Esophagus (tissue), 2 donors: ENCODE data around the gene LHFPL3. TPM values are rescaled to one million over a fixed set of nuclear protein-coding genes. Genes with fewer than 3 reads are reported as not detected.
A peak's percentile ranks its signal among the peaks of the same experiment; 100 is the strongest.
"Not testable (repeated sequence)": the region's sequence is repeated elsewhere in the genome, so short reads cannot be mapped to it uniquely, and the experiment has no call there.

Source experiments
- H3K27ac ChIP-seq, 2 donors: one replicate each; pipeline ENCODE4 v1.5.1; 2013; ENCODE audit warnings: low read depth in 2 of 2, mild to moderate bottlenecking in 2 of 2, inconsistent platforms in 1 of 2, low read length in 1 of 2, moderate library complexity in 1 of 2
- H3K27me3 ChIP-seq, 2 donors: one replicate each; pipeline ENCODE4 v1.6.1; 2013; ENCODE audit warnings: low read length in 2 of 2, control low read depth in 1 of 2, mild to moderate bottlenecking in 1 of 2; ENCODE audit not compliant: insufficient read depth in 2 of 2, control insufficient read depth in 1 of 2
- H3K36me3 ChIP-seq, 2 donors: one replicate each; pipeline ENCODE4 v1.6.1; 2013; ENCODE audit warnings: low read length in 1 of 2; ENCODE audit not compliant: control insufficient read depth in 2 of 2, insufficient read depth in 2 of 2
- H3K4me1 ChIP-seq, 2 donors: one replicate each; pipeline ENCODE4 v1.6.1; 2013; ENCODE audit warnings: low read length in 1 of 2; ENCODE audit not compliant: control insufficient read depth in 2 of 2, insufficient read depth in 2 of 2
- H3K4me3 ChIP-seq, 2 donors: one replicate each; pipeline ENCODE4 v1.5.1; 2013; ENCODE audit warnings: low read length in 2 of 2, mild to moderate bottlenecking in 2 of 2, low read depth in 1 of 2, moderate library complexity in 1 of 2
- H3K9me3 ChIP-seq, 2 donors: one replicate each; pipeline ENCODE4 v1.6.1; 2013; ENCODE audit warnings: mild to moderate bottlenecking in 2 of 2, low read depth in 1 of 2, low read length in 1 of 2, moderate library complexity in 1 of 2; ENCODE audit not compliant: control insufficient read depth in 2 of 2, insufficient read depth in 1 of 2
- WGBS, 2 donors: extraction: QIAGEN DNeasy Blood & Tissue Kit; methylation state at CpG; one replicate each; pipeline ENCODE4 v1.1.7; 2013; 5-methylcytosine and 5-hydroxymethylcytosine counted together
- polyA plus RNA-seq, 2 donors: library from polyadenylated mRNA; stranded (reverse); fragments of 200-250 nt; gene quantifications; one replicate each; pipeline ENCODE4 v1.2.3, GENCODE V29; 2013
- donor health status: healthy with polysubstance abuse.
- donor health status: Bipolar disorder and iron deficiency.

The LHFPL3 gene
- not detected for polyA plus RNA-seq

DNA sequence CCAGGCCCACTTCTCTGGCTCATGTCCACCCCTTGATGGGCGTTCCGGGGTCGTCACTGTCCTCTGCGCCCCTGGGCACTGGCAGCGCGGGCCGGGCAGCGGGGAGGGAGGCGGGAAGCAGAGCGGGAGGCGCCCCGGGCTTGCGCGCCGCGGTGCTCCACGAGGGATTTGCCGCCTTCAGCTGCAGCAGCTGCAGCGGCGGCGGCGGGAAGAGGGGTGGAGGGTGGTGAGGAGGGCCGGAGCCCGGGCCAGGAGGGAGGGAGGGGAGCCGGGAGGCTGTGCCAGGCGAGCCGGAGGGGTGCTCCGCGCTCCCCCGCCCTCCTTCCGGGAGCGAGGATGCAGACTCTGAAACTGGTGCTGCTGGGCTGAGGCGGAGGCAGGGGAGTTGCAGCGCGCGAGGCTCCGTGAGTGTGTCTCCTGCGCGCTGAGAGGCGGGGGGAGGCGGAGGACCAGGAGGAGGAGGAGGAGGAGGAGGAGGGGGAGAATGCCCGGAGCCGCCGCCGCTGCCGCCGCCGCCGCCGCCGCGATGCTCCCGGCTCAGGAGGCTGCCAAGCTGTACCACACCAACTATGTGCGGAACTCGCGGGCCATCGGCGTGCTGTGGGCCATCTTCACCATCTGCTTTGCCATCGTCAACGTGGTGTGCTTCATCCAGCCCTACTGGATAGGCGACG is at the start of gene LHFPL3:
LHFPL3 (plus strand) TSS at position 308 of the 674 bp plus-strand sequence.
- no peak within 1 kb of the TSS for H3K27ac ChIP-seq
- H3K4me1 ChIP-seq, result peaks cover 3 to 4% of the 10 kb centered on the region in 2 donors
- H3K9me3 ChIP-seq, result peaks cover 0 to 4% of the 10 kb centered on the region in 2 donors
- 2% methylated on average over 43 to 62 of the region's 62 CpGs for WGBS, 2 donors
- H3K4me3 ChIP-seq, result peak within 1 kb of the TSS in 1 of 2 donors; percentile 9
- H3K27me3 ChIP-seq, result peaks cover 5 to 16% of the 10 kb centered on the region in 2 donors
- H3K36me3 ChIP-seq, result no peaks in the 10 kb centered on the region

DNA sequence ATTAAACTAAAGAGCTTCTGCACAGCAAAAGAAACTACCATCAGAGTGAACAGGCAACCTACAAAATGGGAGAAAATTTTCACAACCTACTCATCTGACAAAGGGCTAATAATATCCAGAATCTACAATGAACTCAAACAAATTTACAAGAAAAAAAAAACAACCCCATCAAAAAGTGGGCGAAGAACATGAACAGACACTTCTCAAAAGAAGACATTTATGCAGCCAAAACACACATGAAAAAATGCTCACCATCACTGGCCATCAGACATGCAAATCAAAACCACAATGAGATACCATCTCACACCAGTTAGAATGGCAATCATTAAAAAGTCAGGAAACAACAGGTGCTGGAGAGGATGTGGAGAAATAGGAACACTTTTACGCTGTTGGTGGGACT is 46.7 kb upstream of the LHFPL3 start:
- not testable (repeated sequence) for H3K27ac ChIP-seq, H3K4me3 ChIP-seq, H3K4me1 ChIP-seq, H3K27me3 ChIP-seq, H3K36me3 ChIP-seq, H3K9me3 ChIP-seq
- 94 to 100% methylated on average over 1 of the region's 2 CpGs for WGBS, 2 donors

DNA sequence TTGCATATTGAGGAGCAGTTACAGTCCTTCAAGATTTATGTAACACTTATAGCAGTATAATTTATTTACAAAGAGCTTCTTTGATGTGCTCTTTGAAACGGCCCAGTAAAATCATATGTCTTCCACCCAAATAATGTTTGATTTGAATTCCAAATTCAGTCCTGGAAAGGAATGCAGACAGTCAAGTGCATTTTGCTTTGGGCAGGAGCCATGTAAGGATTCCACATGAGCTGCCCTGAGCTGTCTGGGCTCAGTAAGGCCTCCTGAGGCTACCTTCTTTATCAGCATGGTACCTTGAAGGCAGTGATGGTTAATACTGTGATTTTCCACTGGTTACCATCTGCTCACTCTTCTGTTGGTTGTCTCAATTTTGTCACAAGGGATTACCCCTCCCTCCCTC is 41.6 kb upstream of the LHFPL3 start:
- Histone ChIP-seq H3K27ac (no peak overlapping the region), H3K4me1 (no peaks in the 10 kb centered on the region), H3K27me3 (no peaks in the 10 kb centered on the region), H3K9me3 (no peaks in the 10 kb centered on the region), H3K4me3 (no peak overlapping the region), H3K36me3 (no peaks in the 10 kb centered on the region)
- WGBS, 2 donors, result 21 to 24% methylated on average over 1 of the region's 1 CpG

DNA sequence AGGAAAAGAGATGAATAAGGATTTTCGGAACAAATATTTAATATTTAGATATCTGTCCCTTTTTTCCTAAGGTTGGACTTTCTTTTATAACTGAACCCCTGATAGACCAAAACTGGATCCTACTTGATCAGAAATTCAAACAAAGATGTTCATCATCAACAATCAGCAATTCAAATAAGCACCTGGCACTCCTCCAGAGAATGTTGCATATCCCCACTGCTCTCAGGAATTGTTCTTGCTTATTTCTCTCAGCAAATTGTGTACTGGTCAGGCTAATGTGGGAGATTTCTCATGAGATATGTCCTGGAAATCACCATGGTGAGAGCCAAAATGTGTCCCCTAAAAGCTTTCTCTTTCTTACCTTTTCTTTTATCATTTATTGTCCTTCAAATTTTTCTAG is 40.3 kb upstream of the LHFPL3 start:
- no peaks in the 10 kb centered on the region for H3K27me3 ChIP-seq
- no peaks in the 10 kb centered on the region for H3K4me1 ChIP-seq
- H3K27ac ChIP-seq, result no peak overlapping the region
- H3K9me3 ChIP-seq, result no peaks in the 10 kb centered on the region
- no peak overlapping the region for H3K4me3 ChIP-seq
- H3K36me3 ChIP-seq, result no peaks in the 10 kb centered on the region
- WGBS, 2 donors, result 97 to 98% methylated on average over 1 of the region's 1 CpG

DNA sequence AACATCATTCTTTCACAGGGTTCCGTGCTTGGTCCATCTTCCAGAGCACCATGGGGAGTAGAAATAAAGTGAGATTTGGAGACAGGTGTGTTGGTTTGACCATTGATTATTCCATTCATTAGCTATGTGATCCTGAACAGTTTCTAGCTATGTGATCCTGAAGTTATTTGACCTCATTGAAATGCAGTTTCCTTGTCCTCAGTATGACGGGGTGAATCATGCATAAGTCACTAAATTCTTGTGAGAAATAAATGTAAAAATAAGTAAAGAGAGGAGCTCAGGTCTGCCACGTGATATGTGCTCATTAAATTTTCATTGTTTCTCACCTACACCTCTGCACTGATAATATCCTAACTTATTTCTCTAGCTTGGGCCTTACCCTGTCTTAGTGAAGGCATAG is 34.1 kb upstream of the LHFPL3 start:
- Histone ChIP-seq H3K27me3 (no peaks in the 10 kb centered on the region), H3K27ac (no peak overlapping the region), H3K4me3 (no peak overlapping the region), H3K4me1 (no peaks in the 10 kb centered on the region), H3K36me3 (no peaks in the 10 kb centered on the region), H3K9me3 (no peaks in the 10 kb centered on the region)
- 58 to 70% methylated on average over 3 of the region's 3 CpGs for WGBS, 2 donors

DNA sequence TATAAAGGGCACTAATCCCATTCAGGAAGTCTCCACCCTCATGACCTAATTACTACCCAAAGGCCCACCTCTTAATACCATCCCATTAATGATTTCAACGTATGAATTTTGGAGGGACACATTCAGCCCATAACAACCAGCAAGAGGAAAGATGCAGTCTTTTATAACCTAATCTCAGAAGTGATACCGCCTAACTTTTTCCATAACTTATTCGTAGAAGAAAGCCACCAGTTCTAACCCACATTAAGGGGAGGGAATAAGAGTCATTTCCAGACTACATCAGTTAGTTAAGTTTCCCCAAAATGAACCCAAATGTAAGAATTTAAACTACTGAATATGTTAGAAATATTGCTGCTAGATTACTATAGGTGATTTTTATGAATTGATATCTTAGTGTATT is 32.1 kb upstream of the LHFPL3 start:
- WGBS, 2 donors, result 72 to 78% methylated on average over 3 of the region's 3 CpGs

DNA sequence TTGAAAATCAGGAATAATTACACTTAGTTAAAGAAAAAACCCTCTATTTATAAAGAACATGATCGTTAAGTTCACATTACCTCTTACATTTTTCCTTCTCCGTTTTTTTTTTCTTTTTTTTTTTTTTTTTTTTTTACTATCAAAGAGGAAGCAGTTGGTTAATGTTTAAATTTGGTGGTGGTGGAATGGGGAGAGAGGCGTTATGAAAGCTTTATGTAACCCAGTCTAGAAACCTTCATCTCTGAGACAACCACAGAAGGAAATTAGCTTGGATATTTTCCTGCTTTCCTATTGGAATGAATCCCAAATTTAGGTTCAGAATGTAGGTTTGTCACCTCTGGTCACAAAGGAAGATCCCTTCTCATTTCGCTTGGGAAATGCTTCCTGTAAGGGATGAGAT is 31.5 kb upstream of the LHFPL3 start:
- no peaks in the 10 kb centered on the region for H3K4me1 ChIP-seq
- H3K4me3 ChIP-seq, result no peak overlapping the region
- H3K9me3 ChIP-seq, result peaks cover 0 to 2% of the 10 kb centered on the region in 2 donors
- WGBS, 2 donors, result 37 to 63% methylated on average over 4 of the region's 4 CpGs
- peaks cover 0 to 2% of the 10 kb centered on the region in 2 donors for H3K27me3 ChIP-seq
- H3K36me3 ChIP-seq, result no peaks in the 10 kb centered on the region
- no peak overlapping the region for H3K27ac ChIP-seq

More for the DNA sequence above, 32.1 kb upstream of the LHFPL3 start:
- H3K4me3 ChIP-seq, result no peak overlapping the region
- H3K4me1 ChIP-seq, result no peaks in the 10 kb centered on the region
- H3K27me3 ChIP-seq, result peaks cover 0 to 2% of the 10 kb centered on the region in 2 donors
- no peaks in the 10 kb centered on the region for H3K36me3 ChIP-seq
- H3K27ac ChIP-seq, result no peak overlapping the region
- H3K9me3 ChIP-seq, result peaks cover 0 to 2% of the 10 kb centered on the region in 2 donors

DNA sequence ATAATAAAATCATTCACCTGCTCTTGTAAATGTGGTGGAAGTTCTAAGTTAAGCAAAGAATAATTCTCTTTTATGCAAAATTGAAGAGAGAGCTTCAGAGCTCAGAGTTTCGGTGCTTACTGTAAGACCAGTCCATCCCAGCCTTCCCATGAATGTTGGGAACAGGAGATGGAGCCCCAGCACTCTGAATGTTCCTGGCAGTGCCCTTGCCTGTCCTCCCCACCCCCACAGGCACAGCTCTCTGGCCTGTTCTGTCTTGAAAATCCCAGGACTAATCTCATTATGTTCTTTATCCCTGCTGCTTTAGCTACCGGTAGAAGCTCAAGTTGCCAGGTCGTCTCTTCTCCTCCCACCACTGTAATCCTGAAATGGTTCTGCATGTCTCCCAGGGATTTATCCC is 29.1 kb upstream of the LHFPL3 start:
- no peak overlapping the region for H3K27ac ChIP-seq
- H3K36me3 ChIP-seq, result no peaks in the 10 kb centered on the region
- H3K27me3 ChIP-seq, result peaks cover 0 to 2% of the 10 kb centered on the region in 2 donors
- 44 to 62% methylated on average over 3 of the region's 3 CpGs for WGBS, 2 donors
- H3K4me1 ChIP-seq, result no peaks in the 10 kb centered on the region
- H3K4me3 ChIP-seq, result no peak overlapping the region
- peaks cover 0 to 2% of the 10 kb centered on the region in 2 donors for H3K9me3 ChIP-seq

DNA sequence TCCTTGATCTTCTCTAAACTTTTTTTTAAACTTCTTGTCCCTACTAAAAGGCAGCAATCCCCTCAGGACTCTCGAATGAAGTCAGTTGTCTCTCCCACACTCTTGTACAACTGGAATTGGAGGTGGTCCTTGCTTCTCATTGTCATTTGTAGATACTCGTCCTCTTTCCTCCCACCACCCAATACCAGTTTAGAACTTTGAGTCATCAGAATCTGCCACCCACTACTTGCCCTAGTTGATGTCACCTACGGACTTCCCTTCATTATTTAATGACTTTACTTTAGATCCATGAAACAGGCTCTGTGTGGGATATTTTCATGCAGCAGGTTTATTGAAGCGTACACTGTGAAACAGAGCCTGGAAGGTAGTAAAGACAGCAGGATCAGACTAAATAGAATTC is 28.6 kb upstream of the LHFPL3 start:
- no peaks in the 10 kb centered on the region for H3K4me1 ChIP-seq
- H3K9me3 ChIP-seq, result peaks cover 0 to 2% of the 10 kb centered on the region in 2 donors
- peaks cover 0 to 2% of the 10 kb centered on the region in 2 donors for H3K27me3 ChIP-seq
- H3K4me3 ChIP-seq, result no peak overlapping the region
- no peaks in the 10 kb centered on the region for H3K36me3 ChIP-seq
- 45 to 52% methylated on average over 4 of the region's 4 CpGs for WGBS, 2 donors
- no peak overlapping the region for H3K27ac ChIP-seq

DNA sequence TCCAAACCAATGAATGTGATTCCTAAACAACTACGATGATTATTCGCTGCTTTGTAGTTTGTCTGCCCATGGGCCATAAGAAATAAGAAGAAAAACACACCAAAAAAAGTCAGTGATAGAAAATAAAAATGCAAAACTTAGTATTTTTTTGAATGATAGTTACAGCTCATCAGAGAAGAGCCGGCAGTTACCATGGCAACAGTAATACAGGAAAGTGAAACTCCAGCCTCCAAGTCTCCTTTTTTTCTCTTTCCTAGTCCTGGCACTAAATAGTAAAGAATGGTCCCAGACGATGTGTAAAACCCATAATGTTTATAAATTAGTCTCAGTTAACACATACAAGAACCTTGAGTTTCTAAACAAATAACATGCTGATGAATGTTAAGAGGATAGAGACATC is 21.6 kb upstream of the LHFPL3 start:
- Histone ChIP-seq H3K27me3 (no peaks in the 10 kb centered on the region), H3K4me1 (no peaks in the 10 kb centered on the region), H3K36me3 (no peaks in the 10 kb centered on the region), H3K4me3 (no peak overlapping the region), H3K9me3 (no peaks in the 10 kb centered on the region), H3K27ac (no peak overlapping the region)
- WGBS, 2 donors, result 75 to 76% methylated on average over 4 of the region's 4 CpGs
